ENCODE data around the gene IMMT. TPM values are rescaled to one million over a fixed set of nuclear protein-coding genes. Genes with fewer than 3 reads are reported as not detected.
A peak's percentile ranks its signal among the peaks of the same experiment; 100 is the strongest.

The IMMT gene
- total RNA-seq, 6 donors from 2014 or later, result 36.7 to 65.4 (median 54.8) TPM

- Histone ChIP-seq H3K27me3 (no peaks in the 10 kb centered on the region), H3K9me3 (no peaks in the 10 kb centered on the region), H3K4me3 (no peak overlapping the region), H3K4me1 (no peaks in the 10 kb centered on the region), H3K27ac (no peak overlapping the region), H3K36me3 (peaks cover 72 to 100% (median 90%) of the 10 kb centered on the region in 4 donors)
- TF ChIP-seq EP300 (IDR thresholded peaks at IDR 0.05), result no peak
- TF ChIP-seq, protein P1, sequence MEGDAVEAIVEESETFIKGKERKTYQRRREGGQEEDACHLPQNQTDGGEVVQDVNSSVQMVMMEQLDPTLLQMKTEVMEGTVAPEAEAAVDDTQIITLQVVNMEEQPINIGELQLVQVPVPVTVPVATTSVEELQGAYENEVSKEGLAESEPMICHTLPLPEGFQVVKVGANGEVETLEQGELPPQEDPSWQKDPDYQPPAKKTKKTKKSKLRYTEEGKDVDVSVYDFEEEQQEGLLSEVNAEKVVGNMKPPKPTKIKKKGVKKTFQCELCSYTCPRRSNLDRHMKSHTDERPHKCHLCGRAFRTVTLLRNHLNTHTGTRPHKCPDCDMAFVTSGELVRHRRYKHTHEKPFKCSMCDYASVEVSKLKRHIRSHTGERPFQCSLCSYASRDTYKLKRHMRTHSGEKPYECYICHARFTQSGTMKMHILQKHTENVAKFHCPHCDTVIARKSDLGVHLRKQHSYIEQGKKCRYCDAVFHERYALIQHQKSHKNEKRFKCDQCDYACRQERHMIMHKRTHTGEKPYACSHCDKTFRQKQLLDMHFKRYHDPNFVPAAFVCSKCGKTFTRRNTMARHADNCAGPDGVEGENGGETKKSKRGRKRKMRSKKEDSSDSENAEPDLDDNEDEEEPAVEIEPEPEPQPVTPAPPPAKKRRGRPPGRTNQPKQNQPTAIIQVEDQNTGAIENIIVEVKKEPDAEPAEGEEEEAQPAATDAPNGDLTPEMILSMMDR (IDR thresholded peaks at IDR 0.05), result no peak
- TF ChIP-seq POLR2A (IDR thresholded peaks at IDR 0.05), result no peak
- no peak for TF ChIP-seq POLR2AphosphoS5 (IDR thresholded peaks at IDR 0.05)
- ATAC-seq (ENCODE audit: low FRiP score in 2 of 2) (no peak), DNase-seq (no peak)
- 85 to 87% methylated on average over 5 of the region's 5 CpGs for WGBS, 2 donors
These were observed 70.6 kb downstream of the IMMT start for GRCh38 chr2:86124683-86125082.

GRCh38 chr2:86123328-86123925 is 71.8 kb downstream of the IMMT start:
- no peak for DNase-seq
- Histone ChIP-seq H3K4me1 (no peaks in the 10 kb centered on the region), H3K4me3 (no peak overlapping the region), H3K36me3 (peaks cover 81 to 100% (median 92%) of the 10 kb centered on the region in 4 donors), H3K27me3 (no peaks in the 10 kb centered on the region), H3K27ac (no peak overlapping the region), H3K9me3 (no peaks in the 10 kb centered on the region)
- TF ChIP-seq POLR2AphosphoS5 (IDR thresholded peaks at IDR 0.05), result no peak
- TF ChIP-seq POLR2A (IDR thresholded peaks at IDR 0.05), result no peak
- no peak for TF ChIP-seq EP300 (IDR thresholded peaks at IDR 0.05)
- TF ChIP-seq, protein P1 (IDR thresholded peaks at IDR 0.05), result no peak
- WGBS, 2 donors, result 81 to 94% methylated on average over 5 of the region's 5 CpGs
- no peak for ATAC-seq (ENCODE audit: low FRiP score in 2 of 2)

DNA sequence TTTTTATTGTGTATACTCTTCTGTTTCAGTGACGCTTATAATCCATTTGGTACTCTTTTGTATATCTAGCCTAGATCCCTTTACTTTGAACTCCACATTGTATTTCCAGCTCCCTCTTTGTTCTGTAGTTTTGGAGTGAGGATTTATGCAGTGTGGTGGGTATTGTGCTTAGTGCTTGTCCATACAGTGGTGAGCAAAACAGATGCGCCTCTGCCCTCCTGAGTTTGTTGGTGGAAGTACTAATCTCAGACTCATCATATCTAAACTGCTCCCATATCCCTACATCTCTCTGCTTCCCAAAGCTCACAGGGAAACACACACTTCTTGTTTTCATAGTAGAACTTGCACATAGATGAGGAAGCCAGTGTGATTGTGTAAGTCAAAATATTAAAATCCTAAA is 77.1 kb downstream of the IMMT start:
- no peak for DNase-seq
- H3K4me3 ChIP-seq, result no peak overlapping the region
- no peak for ATAC-seq (ENCODE audit: low FRiP score in 2 of 2)
- no peaks in the 10 kb centered on the region for H3K9me3 ChIP-seq
- no peaks in the 10 kb centered on the region for H3K27me3 ChIP-seq
- 96 to 97% methylated on average over 2 of the region's 2 CpGs for WGBS, 2 donors
- peaks cover 60 to 98% (median 81%) of the 10 kb centered on the region in 4 donors for H3K36me3 ChIP-seq
- TF ChIP-seq EP300 (IDR thresholded peaks at IDR 0.05) (no peak), POLR2A (IDR thresholded peaks at IDR 0.05) (no peak), POLR2AphosphoS5 (IDR thresholded peaks at IDR 0.05) (no peak)
- TF ChIP-seq, protein P1 (IDR thresholded peaks at IDR 0.05), result no peak
- H3K4me1 ChIP-seq, result peaks cover 0 to 4% (median 0%) of the 10 kb centered on the region in 4 donors
- no peak overlapping the region for H3K27ac ChIP-seq

DNA sequence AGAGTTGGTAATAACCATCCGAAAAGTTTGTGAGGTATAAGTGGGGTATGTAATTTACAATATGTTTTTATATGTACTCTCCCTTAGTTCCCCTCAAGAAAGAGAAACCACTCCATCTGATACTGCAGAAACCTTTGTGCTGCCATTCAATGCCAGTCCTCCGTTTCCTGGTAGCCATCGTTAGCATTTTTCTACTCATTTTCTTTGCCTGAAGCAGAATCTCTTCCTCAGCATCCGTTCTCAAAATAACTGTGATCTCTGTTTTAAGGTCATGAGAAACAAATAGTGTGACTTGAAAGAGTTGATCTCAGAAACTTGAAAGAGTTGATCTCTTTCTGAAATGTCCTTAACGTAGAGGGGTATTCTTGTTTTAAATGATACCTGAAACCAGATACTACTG is 88.2 kb downstream of the IMMT start:
- Histone ChIP-seq H3K9me3 (no peaks in the 10 kb centered on the region), H3K27ac (peak overlapping the region in 1 of 4 donors; percentile 87), H3K4me1 (peaks cover 27 to 34% (median 30%) of the 10 kb centered on the region in 4 donors), H3K4me3 (peak overlapping the region; percentile 62 to 95 (median 87)), H3K27me3 (no peaks in the 10 kb centered on the region), H3K36me3 (peaks cover 7 to 33% (median 18%) of the 10 kb centered on the region in 4 donors)
- ATAC-seq (ENCODE audit: low FRiP score in 2 of 2), result no peak
- no peak for TF ChIP-seq EP300 (IDR thresholded peaks at IDR 0.05)
- TF ChIP-seq, protein P1 (IDR thresholded peaks at IDR 0.05), result no peak
- TF ChIP-seq POLR2A (IDR thresholded peaks at IDR 0.05), result no peak
- no peak for TF ChIP-seq POLR2AphosphoS5 (IDR thresholded peaks at IDR 0.05)
- WGBS, 2 donors, result 19 to 20% methylated on average over 5 of the region's 5 CpGs
- no peak for DNase-seq

All from upper lobe of left lung (tissue), 6 donors.